Dedifferentiated amniotic fluid mesenchymal stem cell (primary cell): ENCODE measurements around the gene CSF2.

Experiments
- DNase-seq: peaks from one replicate; pipeline ENCODE4 v3.0.0-alpha.2; 2016; ENCODE audit errors: extremely low spot score

The CSF2 gene

GRCh38 chr5:132054697-132055440, 18.7 kb upstream of the CSF2 start:
- no peak for DNase-seq

- DNase-seq, result no peak
These were observed 18.2 kb upstream of the CSF2 start for GRCh38 chr5:132055441-132055807.

- no peak for DNase-seq
These were observed 17.6 kb upstream of the CSF2 start for GRCh38 chr5:132055808-132056609.

GRCh38 chr5:132056610-132057497, 16.7 kb upstream of the CSF2 start:
- no peak for DNase-seq

- DNase-seq, result no peak
These were observed 15.9 kb upstream of the CSF2 start for GRCh38 chr5:132057498-132058255.

- DNase-seq, result no peak
These were observed 14.9 kb upstream of the CSF2 start for GRCh38 chr5:132058646-132059042.

- DNase-seq, result no peak
These were observed 14.4 kb upstream of the CSF2 start for GRCh38 chr5:132059043-132059695.

GRCh38 chr5:132059696-132060500, 13.7 kb upstream of the CSF2 start:
- no peak for DNase-seq

GRCh38 chr5:132060501-132061161, 13.0 kb upstream of the CSF2 start, which contains the start of gene IL3:
IL3 (plus strand) TSS chr5:132060655; CDS start chr5:132060707, 52 bp downstream.
- DNase-seq, result no peak

- DNase-seq, result peak; percentile 39
These were observed 10.3 kb upstream of the CSF2 start for GRCh38 chr5:132063090-132063911.

GRCh38 chr5:132064140-132064539, 9.4 kb upstream of the CSF2 start:
- no peak for DNase-seq

GRCh38 chr5:132064738-132065331, 8.8 kb upstream of the CSF2 start:
- peak; percentile 52 for DNase-seq

- DNase-seq, result peak; percentile 36
These were observed 8.1 kb upstream of the CSF2 start for GRCh38 chr5:132065351-132065937.

GRCh38 chr5:132065951-132066701, 7.5 kb upstream of the CSF2 start:
- DNase-seq, result no peak

GRCh38 chr5:132066871-132067270, 6.7 kb upstream of the CSF2 start:
- no peak for DNase-seq

GRCh38 chr5:132067451-132067850, 6.1 kb upstream of the CSF2 start:
- DNase-seq, result no peak
